Activated naive CD4-positive, alpha-beta T cell treated with anti-CD3 and anti-CD28 coated beads for 36 hours (primary cell): ENCODE measurements around the gene NOL12. TPM values are rescaled to one million over a fixed set of nuclear protein-coding genes. Genes with fewer than 3 reads are reported as not detected.
A peak's percentile ranks its signal among the peaks of the same experiment; 100 is the strongest.

Experiments used
- CTCF ChIA-PET: fragments of 350-600 bp; sonication (Branson Sonifier 250); formaldehyde crosslinking; loops from one replicate; lab custom pipeline; 2021; ENCODE audit warnings: antibody characterized with exemption; lab: Charles Lee
- DNase-seq: peaks from one replicate; pipeline ENCODE4 v3.0.0-alpha.2; 2020
- H3K27ac Mint-ChIP-seq: one replicate; pipeline ENCODE4 v1.8.0; 2021; ENCODE audit warnings: mild to moderate bottlenecking, mixed read lengths
- H3K27me3 Mint-ChIP-seq: one replicate; pipeline ENCODE4 v1.8.0; 2021; ENCODE audit warnings: low read depth, mixed read lengths
- H3K36me3 Mint-ChIP-seq: one replicate; pipeline ENCODE4 v1.8.0; 2021; ENCODE audit warnings: low read depth, mixed read lengths
- H3K4me1 Mint-ChIP-seq: one replicate; pipeline ENCODE4 v1.8.0; 2021; ENCODE audit warnings: low read depth, mixed read lengths
- H3K4me3 Mint-ChIP-seq: one replicate; pipeline ENCODE4 v1.8.0; 2021; ENCODE audit warnings: mild to moderate bottlenecking, moderate library complexity, mixed read lengths
- H3K9me3 Mint-ChIP-seq: one replicate; pipeline ENCODE4 v1.8.0; 2021; ENCODE audit warnings: mixed read lengths
- intact Hi-C: fragments of 100-400 bp; cut with micrococcal nuclease; formaldehyde crosslinking; loops from one replicate; pipeline ENCODE4 v1.15.1; 2023
- total RNA-seq, 2 experiments: library from RNA; stranded (reverse); gene quantifications; one replicate each; pipeline ENCODE4 v1.2.3, GENCODE V29; 2021

NOL12 gene
- total RNA-seq, 2 experiments from 2014 or later, result 26.7 to 30.4 TPM

GRCh38 chr22:37661160-37661924, 24.8 kb upstream of the NOL12 start:
- Mint-ChIP-seq H3K4me3 (no peak overlapping the region), H3K27ac (no peak overlapping the region), H3K27me3 (no peaks in the 10 kb centered on the region), H3K4me1 (peaks cover 38% of the 10 kb centered on the region), H3K36me3 (peaks cover 7% of the 10 kb centered on the region), H3K9me3 (no peaks in the 10 kb centered on the region)
- intact Hi-C loops, result loop anchor here (1.0 kb wide), 1 partner anchor 20 kb away; no protein-coding TSS in a partner anchor
- no peak for DNase-seq
- CTCF ChIA-PET, result interaction anchor here (0.5 to 11.2 kb wide), 9 partner anchors 10 to 87 kb away, joined by 3 to 101 read pairs (median 6); partner anchors contain the start of gene LGALS1

GRCh38 chr22:37662039-37662438, 24.1 kb upstream of the NOL12 start:
- Mint-ChIP-seq H3K9me3 (no peaks in the 10 kb centered on the region), H3K27ac (no peak overlapping the region), H3K4me3 (no peak overlapping the region), H3K27me3 (no peaks in the 10 kb centered on the region), H3K4me1 (peaks cover 37% of the 10 kb centered on the region), H3K36me3 (peaks cover 7% of the 10 kb centered on the region)
- no peak for DNase-seq
- intact Hi-C loops, result no loop called here
- CTCF ChIA-PET, result interaction anchor here (0.6 to 11.2 kb wide), 9 partner anchors 9 to 56 kb away, joined by 3 to 101 read pairs (median 6); partner anchors contain the start of gene LGALS1

GRCh38 chr22:37663521-37664140, 22.5 kb upstream of the NOL12 start:
- Mint-ChIP-seq H3K36me3 (peaks cover 7% of the 10 kb centered on the region), H3K27ac (no peak overlapping the region), H3K4me3 (no peak overlapping the region), H3K9me3 (no peaks in the 10 kb centered on the region), H3K27me3 (no peaks in the 10 kb centered on the region), H3K4me1 (peaks cover 29% of the 10 kb centered on the region)
- DNase-seq, result no peak
- intact Hi-C loops, result no loop called here
- CTCF ChIA-PET, result interaction anchor here (0.6 to 11.2 kb wide), 5 partner anchors 8 to 57 kb away, joined by 3 to 101 read pairs (median 6); no protein-coding TSS in a partner anchor

GRCh38 chr22:37664249-37665101, 21.7 kb upstream of the NOL12 start:
- H3K4me3 Mint-ChIP-seq, result no peak overlapping the region
- intact Hi-C loops, result no loop called here
- H3K36me3 Mint-ChIP-seq, result peaks cover 7% of the 10 kb centered on the region
- H3K27me3 Mint-ChIP-seq, result no peaks in the 10 kb centered on the region
- no peak for DNase-seq
- H3K9me3 Mint-ChIP-seq, result no peaks in the 10 kb centered on the region
- peaks cover 27% of the 10 kb centered on the region for H3K4me1 Mint-ChIP-seq
- no peak overlapping the region for H3K27ac Mint-ChIP-seq
- CTCF ChIA-PET, result interaction anchor here (0.6 to 11.2 kb wide), 2 partner anchors 21 to 40 kb away, joined by 3 to 101 read pairs; no protein-coding TSS in a partner anchor

- no peak for DNase-seq
- peaks cover 20% of the 10 kb centered on the region for H3K4me1 Mint-ChIP-seq
- H3K27me3 Mint-ChIP-seq, result no peaks in the 10 kb centered on the region
- H3K9me3 Mint-ChIP-seq, result no peaks in the 10 kb centered on the region
- H3K4me3 Mint-ChIP-seq, result no peak overlapping the region
- peaks cover 7% of the 10 kb centered on the region for H3K36me3 Mint-ChIP-seq
- CTCF ChIA-PET, result no interaction called here
- intact Hi-C loops, result no loop called here
- H3K27ac Mint-ChIP-seq, result no peak overlapping the region
Measured at GRCh38 chr22:37665487-37665886, 20.7 kb upstream of the NOL12 start.

- H3K27ac Mint-ChIP-seq, result no peak overlapping the region
- CTCF ChIA-PET, result interaction anchor here (2.5 to 6.4 kb wide), 2 partner anchors 11 to 26 kb away, joined by 12 to 44 read pairs; partner anchors contain the start of gene PDXP
- H3K4me3 Mint-ChIP-seq, result no peak overlapping the region
- H3K27me3 Mint-ChIP-seq, result no peaks in the 10 kb centered on the region
- H3K4me1 Mint-ChIP-seq, result peaks cover 38% of the 10 kb centered on the region
- intact Hi-C loops, result no loop called here
- no peak for DNase-seq
- peaks cover 6% of the 10 kb centered on the region for H3K36me3 Mint-ChIP-seq
- H3K9me3 Mint-ChIP-seq, result no peaks in the 10 kb centered on the region
Measured at GRCh38 chr22:37669586-37669985, 16.6 kb upstream of the NOL12 start.

- Mint-ChIP-seq H3K4me1 (peaks cover 57% of the 10 kb centered on the region), H3K4me3 (no peak overlapping the region), H3K9me3 (no peaks in the 10 kb centered on the region), H3K27me3 (no peaks in the 10 kb centered on the region), H3K27ac (peak overlapping the region; percentile 37), H3K36me3 (no peaks in the 10 kb centered on the region)
- CTCF ChIA-PET, result interaction anchor here (1.1 to 15.6 kb wide), 7 partner anchors 11 to 38 kb away, joined by 3 to 260 read pairs (median 5); partner anchors contain the start of genes PDXP and SH3BP1
- intact Hi-C loops, result loop anchor here (10.0 kb wide), 1 partner anchor 438 kb away; no protein-coding TSS in a partner anchor
- DNase-seq, result no peak
Measured at GRCh38 chr22:37672206-37672919, 13.8 kb upstream of the NOL12 start.

GRCh38 chr22:37672920-37673455, 13.2 kb upstream of the NOL12 start:
- Mint-ChIP-seq H3K4me1 (peaks cover 60% of the 10 kb centered on the region), H3K27ac (no peak overlapping the region), H3K27me3 (no peaks in the 10 kb centered on the region), H3K4me3 (no peak overlapping the region), H3K36me3 (no peaks in the 10 kb centered on the region), H3K9me3 (no peaks in the 10 kb centered on the region)
- CTCF ChIA-PET, result interaction anchor here (2.0 to 15.6 kb wide), 2 partner anchors 11 to 30 kb away, joined by 5 to 260 read pairs; partner anchors contain the start of gene SH3BP1
- peak; percentile 31 for DNase-seq
- intact Hi-C loops, result loop anchor here (10.0 kb wide), 1 partner anchor 438 kb away; no protein-coding TSS in a partner anchor

GRCh38 chr22:37674248-37674647, 11.9 kb upstream of the NOL12 start:
- CTCF ChIA-PET, result interaction anchor here (15.6 kb wide), 1 partner anchor 31 kb away, joined by 260 read pairs; the partner anchor contains the start of gene SH3BP1
- no peaks in the 10 kb centered on the region for H3K27me3 Mint-ChIP-seq
- no peak for DNase-seq
- intact Hi-C loops, result loop anchor here (10.0 kb wide), 1 partner anchor 439 kb away; no protein-coding TSS in a partner anchor
- peak overlapping the region; percentile 36 for H3K4me3 Mint-ChIP-seq
- H3K4me1 Mint-ChIP-seq, result peaks cover 62% of the 10 kb centered on the region
- peak overlapping the region; percentile 24 for H3K27ac Mint-ChIP-seq
- no peaks in the 10 kb centered on the region for H3K9me3 Mint-ChIP-seq
- no peaks in the 10 kb centered on the region for H3K36me3 Mint-ChIP-seq

- H3K4me1 Mint-ChIP-seq, result peaks cover 57% of the 10 kb centered on the region
- H3K36me3 Mint-ChIP-seq, result no peaks in the 10 kb centered on the region
- intact Hi-C loops, result loop anchor here (5.0 to 10.0 kb wide), 3 partner anchors 132 to 440 kb away; partner anchors contain the start of genes ANKRD54 and GCAT
- DNase-seq, result peak; percentile 73
- H3K9me3 Mint-ChIP-seq, result no peaks in the 10 kb centered on the region
- no peaks in the 10 kb centered on the region for H3K27me3 Mint-ChIP-seq
- CTCF ChIA-PET, result interaction anchor here (0.7 to 15.6 kb wide), 5 partner anchors 8 to 50 kb away, joined by 3 to 260 read pairs (median 6); partner anchors contain the start of genes PDXP and SH3BP1
- peak within 1 kb of the TSS; percentile 83 for H3K4me3 Mint-ChIP-seq
- peak within 1 kb of the TSS; percentile 95 for H3K27ac Mint-ChIP-seq
Measured at GRCh38 chr22:37674951-37675929, 10.9 kb upstream of the NOL12 start, which contains the start of gene LGALS1. LGALS1 (plus strand) TSS chr22:37675636; CDS start chr22:37675703, 67 bp downstream.
